ENCODE data around the gene LRRC7.
"Not testable (repeated sequence)": the region's sequence is repeated elsewhere in the genome, so short reads cannot be mapped to it uniquely, and the experiment has no call there.

LRRC7 gene

DNA sequence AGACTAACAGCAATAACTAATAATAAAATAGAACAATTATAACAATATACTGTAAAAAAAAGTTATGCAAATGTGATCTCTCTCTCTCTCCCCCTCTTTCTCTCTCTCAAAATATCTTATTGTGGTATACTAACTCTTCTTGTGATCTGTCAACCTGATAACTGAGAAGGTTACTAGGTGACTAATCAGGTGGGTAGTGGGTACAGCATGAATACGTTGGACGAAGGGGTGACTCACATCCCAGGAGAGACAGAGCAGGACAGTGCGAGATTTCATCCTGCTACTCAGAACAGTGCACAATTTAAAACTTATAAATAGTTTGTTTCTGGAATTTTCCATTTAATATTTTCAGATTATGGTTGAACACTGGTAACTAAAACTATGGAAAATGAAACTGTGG is 380.1 kb downstream of the LRRC7 start:
- TF ChIP-seq EZH2 (IDR thresholded peaks at IDR 0.05; ENCODE audit: borderline replicate concordance, low read length): no peak
- TF ChIP-seq, protein P1, sequence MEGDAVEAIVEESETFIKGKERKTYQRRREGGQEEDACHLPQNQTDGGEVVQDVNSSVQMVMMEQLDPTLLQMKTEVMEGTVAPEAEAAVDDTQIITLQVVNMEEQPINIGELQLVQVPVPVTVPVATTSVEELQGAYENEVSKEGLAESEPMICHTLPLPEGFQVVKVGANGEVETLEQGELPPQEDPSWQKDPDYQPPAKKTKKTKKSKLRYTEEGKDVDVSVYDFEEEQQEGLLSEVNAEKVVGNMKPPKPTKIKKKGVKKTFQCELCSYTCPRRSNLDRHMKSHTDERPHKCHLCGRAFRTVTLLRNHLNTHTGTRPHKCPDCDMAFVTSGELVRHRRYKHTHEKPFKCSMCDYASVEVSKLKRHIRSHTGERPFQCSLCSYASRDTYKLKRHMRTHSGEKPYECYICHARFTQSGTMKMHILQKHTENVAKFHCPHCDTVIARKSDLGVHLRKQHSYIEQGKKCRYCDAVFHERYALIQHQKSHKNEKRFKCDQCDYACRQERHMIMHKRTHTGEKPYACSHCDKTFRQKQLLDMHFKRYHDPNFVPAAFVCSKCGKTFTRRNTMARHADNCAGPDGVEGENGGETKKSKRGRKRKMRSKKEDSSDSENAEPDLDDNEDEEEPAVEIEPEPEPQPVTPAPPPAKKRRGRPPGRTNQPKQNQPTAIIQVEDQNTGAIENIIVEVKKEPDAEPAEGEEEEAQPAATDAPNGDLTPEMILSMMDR (IDR thresholded peaks at IDR 0.05; ENCODE audit: low read length): no peak
- Histone ChIP-seq H3K27me3 (ENCODE audit: insufficient read depth, low read length) (no peaks in the 10 kb centered on the region), H3K4me1 (ENCODE audit: insufficient read depth, low read length, severe bottlenecking) (no peaks in the 10 kb centered on the region), H3K9ac (ENCODE audit: low read length) (no peak overlapping the region), H3K79me2 (ENCODE audit: insufficient read depth, low read length) (no peaks in the 10 kb centered on the region), H3K36me3 (ENCODE audit: insufficient read depth, low read length) (no peaks in the 10 kb centered on the region), H3K9me2 (ENCODE audit: low read depth, low read length) (no peaks in the 10 kb centered on the region), H3K4me2 (ENCODE audit: low read length) (no peak overlapping the region), H3K27ac (ENCODE audit: low read depth, low read length, poor library complexity, severe bottlenecking) (no peak overlapping the region), H3K9me3 (ENCODE audit: low read length) (no peaks in the 10 kb centered on the region), H4K20me1 (ENCODE audit: insufficient read depth, low read length) (no peaks in the 10 kb centered on the region), H3K4me3 (ENCODE audit: low read depth, low read length, poor library complexity, severe bottlenecking) (no peak overlapping the region), H3F3A (ENCODE audit: insufficient read depth, low read length) (no peaks in the 10 kb centered on the region), H2AFZ (ENCODE audit: low read length) (no peak overlapping the region)

DNA sequence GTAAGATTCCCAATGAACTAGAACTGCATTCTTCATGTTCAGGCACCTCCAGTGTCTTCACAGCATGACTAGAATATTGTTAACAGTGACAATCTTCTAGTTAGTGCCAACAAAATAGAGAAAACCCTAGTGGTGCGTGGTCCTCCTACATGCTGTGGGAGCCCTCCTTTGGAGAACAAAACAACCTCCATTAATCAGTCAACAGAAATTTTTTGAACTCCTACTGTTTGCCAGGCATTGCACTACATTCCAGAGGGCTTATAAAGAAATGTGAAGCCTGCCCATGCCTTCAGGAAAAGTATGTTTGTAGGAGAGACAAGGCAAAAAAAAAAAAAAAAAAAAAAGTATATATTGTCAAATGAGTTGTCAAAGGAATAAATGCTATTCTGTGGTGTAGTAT is 385.0 kb downstream of the LRRC7 start:
- H4K20me1 ChIP-seq (ENCODE audit: insufficient read depth, low read length): no peaks in the 10 kb centered on the region
- H3K36me3 ChIP-seq (ENCODE audit: insufficient read depth, low read length): no peaks in the 10 kb centered on the region
- no peak for TF ChIP-seq EZH2 (IDR thresholded peaks at IDR 0.05; ENCODE audit: borderline replicate concordance, low read length)
- TF ChIP-seq, protein P1 (IDR thresholded peaks at IDR 0.05; ENCODE audit: low read length): no peak
- no peak overlapping the region for H3K4me3 ChIP-seq (ENCODE audit: low read depth, low read length, poor library complexity, severe bottlenecking)
- H3K9ac ChIP-seq (ENCODE audit: low read length): no peak overlapping the region
- H3K27ac ChIP-seq (ENCODE audit: low read depth, low read length, poor library complexity, severe bottlenecking): no peak overlapping the region
- no peaks in the 10 kb centered on the region for H3K79me2 ChIP-seq (ENCODE audit: insufficient read depth, low read length)
- H3K9me2 ChIP-seq (ENCODE audit: low read depth, low read length): no peaks in the 10 kb centered on the region
- no peaks in the 10 kb centered on the region for H3K27me3 ChIP-seq (ENCODE audit: insufficient read depth, low read length)
- H3K4me2 ChIP-seq (ENCODE audit: low read length): no peak overlapping the region
- H3K9me3 ChIP-seq (ENCODE audit: low read length): no peaks in the 10 kb centered on the region
- no peaks in the 10 kb centered on the region for H3K4me1 ChIP-seq (ENCODE audit: insufficient read depth, low read length, severe bottlenecking)
- H2AFZ ChIP-seq (ENCODE audit: low read length): no peak overlapping the region
- no peaks in the 10 kb centered on the region for H3F3A ChIP-seq (ENCODE audit: insufficient read depth, low read length)

DNA sequence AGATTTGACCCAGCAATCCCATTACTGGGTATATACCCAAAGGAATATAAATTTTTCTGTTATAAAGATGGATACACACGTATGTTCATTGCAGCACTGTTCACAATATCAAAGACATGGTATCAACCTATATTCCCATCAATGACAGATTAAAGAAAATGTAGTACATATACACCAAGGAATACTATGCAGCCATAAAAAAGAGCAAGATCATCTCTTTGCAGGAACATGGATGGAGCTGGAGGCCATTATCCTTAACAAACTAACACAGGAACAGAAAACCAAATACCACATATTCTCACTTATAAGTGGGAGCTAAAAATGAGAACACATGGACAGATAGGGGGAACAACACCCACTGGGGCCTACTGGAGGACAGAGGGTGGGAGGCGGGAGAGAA is 394.7 kb downstream of the LRRC7 start:
- H3K4me3 ChIP-seq (ENCODE audit: low read depth, low read length, poor library complexity, severe bottlenecking); H2AFZ ChIP-seq (ENCODE audit: low read length); H3K9me3 ChIP-seq (ENCODE audit: low read length); H3F3A ChIP-seq (ENCODE audit: insufficient read depth, low read length); H3K9me2 ChIP-seq (ENCODE audit: low read depth, low read length); H3K27ac ChIP-seq (ENCODE audit: low read depth, low read length, poor library complexity, severe bottlenecking); H3K36me3 ChIP-seq (ENCODE audit: insufficient read depth, low read length); H3K27me3 ChIP-seq (ENCODE audit: insufficient read depth, low read length); H3K4me1 ChIP-seq (ENCODE audit: insufficient read depth, low read length, severe bottlenecking); H3K9ac ChIP-seq (ENCODE audit: low read length); H4K20me1 ChIP-seq (ENCODE audit: insufficient read depth, low read length); H3K79me2 ChIP-seq (ENCODE audit: insufficient read depth, low read length); H3K4me2 ChIP-seq (ENCODE audit: low read length): not testable (repeated sequence)

DNA sequence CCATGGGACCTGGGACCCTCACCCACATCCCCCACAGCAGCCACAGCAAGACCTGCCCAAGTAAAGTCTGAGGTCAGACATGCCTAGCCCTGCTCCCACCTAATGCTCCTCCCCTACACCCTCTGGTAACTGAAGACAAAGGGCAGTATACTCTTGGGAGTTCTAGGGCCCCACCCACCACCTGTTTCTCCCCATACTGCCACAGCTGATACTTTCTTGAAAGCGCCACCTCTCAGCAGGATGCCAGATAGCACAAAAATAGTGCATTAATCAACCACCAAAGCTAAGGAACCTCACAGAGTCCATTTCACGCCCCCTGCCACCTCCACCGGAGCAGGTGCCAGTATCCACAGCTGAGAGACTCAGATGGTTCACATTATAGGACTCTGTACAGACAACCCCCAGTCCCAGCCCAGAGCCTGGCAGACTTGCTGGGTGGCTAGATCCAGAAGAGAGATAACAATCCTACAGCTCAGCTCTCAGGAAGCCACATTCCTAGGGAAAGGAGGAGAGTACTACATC is 399.6 kb downstream of the LRRC7 start:
- Histone ChIP-seq H3K27me3 (ENCODE audit: insufficient read depth, low read length) (no peaks in the 10 kb centered on the region), H3K79me2 (ENCODE audit: insufficient read depth, low read length) (no peaks in the 10 kb centered on the region), H3K9me2 (ENCODE audit: low read depth, low read length) (no peaks in the 10 kb centered on the region), H4K20me1 (ENCODE audit: insufficient read depth, low read length) (no peaks in the 10 kb centered on the region), H3F3A (ENCODE audit: insufficient read depth, low read length) (no peaks in the 10 kb centered on the region), H3K36me3 (ENCODE audit: insufficient read depth, low read length) (no peaks in the 10 kb centered on the region), H3K9me3 (ENCODE audit: low read length) (no peaks in the 10 kb centered on the region), H3K4me3 (ENCODE audit: low read depth, low read length, poor library complexity, severe bottlenecking) (no peak overlapping the region), H3K4me2 (ENCODE audit: low read length) (no peak overlapping the region), H3K9ac (ENCODE audit: low read length) (no peak overlapping the region), H3K4me1 (ENCODE audit: insufficient read depth, low read length, severe bottlenecking) (no peaks in the 10 kb centered on the region), H3K27ac (ENCODE audit: low read depth, low read length, poor library complexity, severe bottlenecking) (no peak overlapping the region), H2AFZ (ENCODE audit: low read length) (no peak overlapping the region)
- TF ChIP-seq, protein P1 (IDR thresholded peaks at IDR 0.05; ENCODE audit: low read length): no peak
- no peak for TF ChIP-seq EZH2 (IDR thresholded peaks at IDR 0.05; ENCODE audit: borderline replicate concordance, low read length)
